Measurements from ENCODE around the gene MED1. TPM values are rescaled to one million over a fixed set of nuclear protein-coding genes. Genes with fewer than 3 reads are reported as not detected.
A peak's percentile ranks its signal among the peaks of the same experiment; 100 is the strongest.
"Not testable (repeated sequence)": the region's sequence is repeated elsewhere in the genome, so short reads cannot be mapped to it uniquely, and the experiment has no call there.

Gene MED1
- total and polyA plus RNA-seq, 5 donors from 2014 or later = 15.8 to 45.4 (median 18.3) TPM

DNA sequence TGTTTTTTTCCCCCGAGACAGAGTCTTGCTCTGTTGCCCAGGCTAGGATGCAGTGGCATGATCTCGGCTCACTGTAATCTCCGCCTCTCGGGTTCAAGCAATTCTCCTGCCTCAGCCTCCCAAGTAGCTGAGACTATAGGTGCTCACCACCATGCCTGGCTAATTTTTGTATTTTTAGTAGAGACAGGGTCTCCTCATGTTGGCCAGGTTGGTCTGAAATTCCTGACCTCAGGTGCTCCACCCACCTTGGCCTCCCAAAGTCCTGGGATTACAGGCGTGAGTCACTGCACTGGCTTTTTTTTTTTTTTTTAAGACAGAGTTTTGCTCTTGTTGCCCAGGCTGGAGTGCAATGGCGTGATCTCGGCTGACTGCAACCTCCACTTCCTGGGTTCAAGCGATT lies 28.6 kb upstream of the MED1 start:
- ATAC-seq (ENCODE audit: low read depth in 2 of 2) = not testable (repeated sequence)

GRCh38 chr17:39473310-39473709 lies 22.2 kb upstream of the MED1 start:
- no peaks in the 10 kb centered on the region for H3K9me3 Mint-ChIP-seq
- H3K36me3 Mint-ChIP-seq = peaks cover 15% of the 10 kb centered on the region
- H3K4me3 Mint-ChIP-seq = no peak overlapping the region
- no peaks in the 10 kb centered on the region for H3K4me1 ChIP-seq (ENCODE audit: control insufficient read depth, insufficient read depth, low read length, poor library complexity, severe bottlenecking)
- DNase-seq (no peak), ATAC-seq (ENCODE audit: low read depth in 2 of 2) (no peak)
- H3K36me3 ChIP-seq (ENCODE audit: control insufficient read depth, insufficient read depth, low read length) = peaks cover 50% of the 10 kb centered on the region
- no peaks in the 10 kb centered on the region for H3K27me3 ChIP-seq (ENCODE audit: control insufficient read depth, insufficient read depth, low read length)
- H3K4me3 ChIP-seq (ENCODE audit: low read depth, low read length) = no peak overlapping the region
- no peak overlapping the region for H3K27ac ChIP-seq (ENCODE audit: insufficient read depth, low read length, poor library complexity, severe bottlenecking)
- H3K27me3 Mint-ChIP-seq = no peaks in the 10 kb centered on the region
- H3K4me1 Mint-ChIP-seq = peaks cover 0 to 14% (median 8%) of the 10 kb centered on the region in 4 donors
- H3K9me3 ChIP-seq (ENCODE audit: control insufficient read depth in 2 of 2, low read length in 2 of 2) = no peaks in the 10 kb centered on the region
- H3K27ac Mint-ChIP-seq = no peak overlapping the region

More for the DNA sequence above, 28.6 kb upstream of the MED1 start:
- H3K4me1 Mint-ChIP-seq; H3K27ac Mint-ChIP-seq; H3K4me1 ChIP-seq (ENCODE audit: control insufficient read depth, insufficient read depth, low read length, poor library complexity, severe bottlenecking); H3K27ac ChIP-seq (ENCODE audit: insufficient read depth, low read length, poor library complexity, severe bottlenecking); H3K36me3 Mint-ChIP-seq; H3K4me3 Mint-ChIP-seq; H3K27me3 Mint-ChIP-seq; H3K9me3 Mint-ChIP-seq; H3K27me3 ChIP-seq (ENCODE audit: control insufficient read depth, insufficient read depth, low read length); H3K9me3 ChIP-seq (ENCODE audit: control insufficient read depth in 2 of 2, low read length in 2 of 2); H3K4me3 ChIP-seq (ENCODE audit: low read depth, low read length); DNase-seq: not testable (repeated sequence)
- peaks cover 18% of the 10 kb centered on the region for H3K36me3 ChIP-seq (ENCODE audit: control insufficient read depth, insufficient read depth, low read length)

DNA sequence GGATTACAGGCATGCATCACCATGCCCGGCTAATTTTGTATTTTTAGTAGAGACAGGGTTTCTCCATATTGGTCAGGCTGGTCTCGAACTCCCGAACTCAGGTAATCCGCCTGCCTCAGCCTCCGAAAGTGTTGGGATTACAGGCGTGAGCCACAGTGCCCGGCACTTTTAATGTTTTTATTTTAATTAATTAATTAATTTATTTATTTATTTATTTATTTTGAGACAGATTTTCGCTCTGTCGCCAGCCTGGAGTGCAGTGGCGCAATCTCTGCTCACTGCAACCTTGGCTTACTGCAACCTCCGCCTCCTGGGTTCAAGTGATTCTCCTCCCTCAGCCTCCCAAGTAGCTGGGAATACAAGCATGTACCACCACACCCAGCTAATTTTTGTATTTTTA lies 17.5 kb upstream of the MED1 start:
- Mint-ChIP-seq H3K4me1 (peaks cover 16 to 56% (median 31%) of the 10 kb centered on the region in 4 donors), H3K36me3 (peaks cover 25% of the 10 kb centered on the region), H3K27ac (peak overlapping the region in 1 of 3 donors; percentile 77)
- H3K9me3 Mint-ChIP-seq; H3K27me3 Mint-ChIP-seq; DNase-seq; H3K27me3 ChIP-seq (ENCODE audit: control insufficient read depth, insufficient read depth, low read length); H3K27ac ChIP-seq (ENCODE audit: insufficient read depth, low read length, poor library complexity, severe bottlenecking); H3K4me3 Mint-ChIP-seq; ATAC-seq (ENCODE audit: low read depth in 2 of 2); H3K4me3 ChIP-seq (ENCODE audit: low read depth, low read length); H3K9me3 ChIP-seq (ENCODE audit: control insufficient read depth in 2 of 2, low read length in 2 of 2): not testable (repeated sequence)
- H3K36me3 ChIP-seq (ENCODE audit: control insufficient read depth, insufficient read depth, low read length) = peaks cover 48% of the 10 kb centered on the region
- H3K4me1 ChIP-seq (ENCODE audit: control insufficient read depth, insufficient read depth, low read length, poor library complexity, severe bottlenecking) = peaks cover 30% of the 10 kb centered on the region

DNA sequence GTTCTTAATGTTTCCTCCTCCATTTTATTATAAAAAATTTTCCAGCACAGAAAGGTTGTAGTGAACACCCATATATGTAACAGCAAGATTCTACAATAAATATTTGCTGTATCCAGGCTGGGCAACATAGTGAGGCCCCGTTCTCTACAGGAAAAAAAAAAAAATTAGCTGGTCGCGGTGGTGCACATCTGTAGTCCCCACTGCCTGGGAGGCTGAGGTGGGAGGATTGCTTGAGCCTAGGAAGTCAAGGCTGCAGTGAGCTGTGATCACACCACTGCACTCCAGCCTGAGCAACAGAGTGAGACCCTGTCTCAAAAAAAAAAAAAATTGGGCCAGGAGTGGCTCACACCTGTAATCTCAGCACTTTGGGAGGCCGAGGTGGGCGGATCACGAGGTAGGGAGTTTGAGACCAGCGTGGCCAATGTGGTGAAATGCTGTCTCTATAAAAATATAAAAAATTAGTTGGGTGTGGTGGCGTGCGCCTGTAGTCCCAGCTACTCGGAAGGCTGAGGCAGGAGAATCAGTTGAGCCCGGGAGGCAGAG lies 13.6 kb upstream of the MED1 start:
- not testable (repeated sequence) for H3K27ac ChIP-seq (ENCODE audit: insufficient read depth, low read length, poor library complexity, severe bottlenecking); DNase-seq; H3K27me3 ChIP-seq (ENCODE audit: control insufficient read depth, insufficient read depth, low read length); H3K27me3 Mint-ChIP-seq; ATAC-seq (ENCODE audit: low read depth in 2 of 2); H3K9me3 Mint-ChIP-seq; H3K9me3 ChIP-seq (ENCODE audit: control insufficient read depth in 2 of 2, low read length in 2 of 2)
- H3K4me3 ChIP-seq (ENCODE audit: low read depth, low read length) = peak overlapping the region; percentile 97
- Mint-ChIP-seq H3K36me3 (peaks cover 18% of the 10 kb centered on the region), H3K4me1 (peaks cover 8 to 70% (median 34%) of the 10 kb centered on the region in 4 donors), H3K4me3 (peak overlapping the region; percentile 97 to 100 (median 98)), H3K27ac (peak overlapping the region in 2 of 3 donors; percentile 11 to 98)
- peaks cover 43% of the 10 kb centered on the region for H3K4me1 ChIP-seq (ENCODE audit: control insufficient read depth, insufficient read depth, low read length, poor library complexity, severe bottlenecking)
- H3K36me3 ChIP-seq (ENCODE audit: control insufficient read depth, insufficient read depth, low read length) = peaks cover 16% of the 10 kb centered on the region

DNA sequence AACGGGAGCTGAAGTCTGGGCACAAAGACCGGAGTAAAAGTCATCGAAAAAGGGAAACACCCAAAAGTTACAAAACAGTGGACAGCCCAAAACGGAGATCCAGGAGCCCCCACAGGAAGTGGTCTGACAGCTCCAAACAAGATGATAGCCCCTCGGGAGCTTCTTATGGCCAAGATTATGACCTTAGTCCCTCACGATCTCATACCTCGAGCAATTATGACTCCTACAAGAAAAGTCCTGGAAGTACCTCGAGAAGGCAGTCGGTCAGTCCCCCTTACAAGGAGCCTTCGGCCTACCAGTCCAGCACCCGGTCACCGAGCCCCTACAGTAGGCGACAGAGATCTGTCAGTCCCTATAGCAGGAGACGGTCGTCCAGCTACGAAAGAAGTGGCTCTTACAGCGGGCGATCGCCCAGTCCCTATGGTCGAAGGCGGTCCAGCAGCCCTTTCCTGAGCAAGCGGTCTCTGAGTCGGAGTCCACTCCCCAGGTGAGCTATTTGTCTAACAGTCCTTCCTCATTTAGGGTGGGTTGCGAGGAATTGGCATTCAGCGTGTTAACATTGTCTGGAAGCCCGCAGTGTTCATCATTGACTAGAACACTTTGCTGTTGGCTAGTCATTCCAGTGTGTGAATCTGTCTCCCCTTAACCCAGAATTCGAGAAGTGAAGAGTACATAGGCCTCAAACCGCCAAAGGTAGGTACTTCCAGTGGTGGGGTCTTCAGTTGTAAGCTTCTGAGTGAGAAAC lies 11.7 kb upstream of the MED1 start:
- peaks cover 18% of the 10 kb centered on the region for H3K36me3 Mint-ChIP-seq
- Histone ChIP-seq H3K9me3 (ENCODE audit: control insufficient read depth in 2 of 2, low read length in 2 of 2) (no peaks in the 10 kb centered on the region), H3K36me3 (ENCODE audit: control insufficient read depth, insufficient read depth, low read length) (peaks cover 11% of the 10 kb centered on the region), H3K27ac (ENCODE audit: insufficient read depth, low read length, poor library complexity, severe bottlenecking) (peak overlapping the region; percentile 95), H3K4me1 (ENCODE audit: control insufficient read depth, insufficient read depth, low read length, poor library complexity, severe bottlenecking) (peaks cover 42% of the 10 kb centered on the region), H3K4me3 (ENCODE audit: low read depth, low read length) (peak overlapping the region; percentile 97), H3K27me3 (ENCODE audit: control insufficient read depth, insufficient read depth, low read length) (no peaks in the 10 kb centered on the region)
- ATAC-seq (ENCODE audit: low read depth in 2 of 2) (no peak), DNase-seq (peak in 1 of 3 donors; percentile 24)
- H3K27me3 Mint-ChIP-seq = peaks cover 7% of the 10 kb centered on the region
- H3K9me3 Mint-ChIP-seq = no peaks in the 10 kb centered on the region
- peak overlapping the region; percentile 97 to 100 (median 98) for H3K4me3 Mint-ChIP-seq
- H3K4me1 Mint-ChIP-seq = peaks cover 8 to 60% (median 32%) of the 10 kb centered on the region in 4 donors
- peak overlapping the region; percentile 92 to 98 (median 98) for H3K27ac Mint-ChIP-seq

- no peak for DNase-seq
- ATAC-seq (ENCODE audit: low read depth in 2 of 2) = peak; percentile 6 to 7
- Histone ChIP-seq H3K4me1 (ENCODE audit: control insufficient read depth, insufficient read depth, low read length, poor library complexity, severe bottlenecking) (peaks cover 36% of the 10 kb centered on the region), H3K9me3 (ENCODE audit: control insufficient read depth in 2 of 2, low read length in 2 of 2) (no peaks in the 10 kb centered on the region), H3K27me3 (ENCODE audit: control insufficient read depth, insufficient read depth, low read length) (no peaks in the 10 kb centered on the region), H3K4me3 (ENCODE audit: low read depth, low read length) (peak overlapping the region; percentile 97), H3K36me3 (ENCODE audit: control insufficient read depth, insufficient read depth, low read length) (peaks cover 5% of the 10 kb centered on the region), H3K27ac (ENCODE audit: insufficient read depth, low read length, poor library complexity, severe bottlenecking) (peak overlapping the region; percentile 95)
- Mint-ChIP-seq H3K4me1 (peaks cover 4 to 52% (median 25%) of the 10 kb centered on the region in 4 donors), H3K27ac (peak overlapping the region; percentile 92 to 98 (median 98)), H3K36me3 (peaks cover 12% of the 10 kb centered on the region), H3K4me3 (peak overlapping the region; percentile 97 to 100 (median 98)), H3K27me3 (peaks cover 7% of the 10 kb centered on the region), H3K9me3 (no peaks in the 10 kb centered on the region)
These were observed 11.0 kb upstream of the MED1 start for GRCh38 chr17:39461926-39462569.

DNA sequence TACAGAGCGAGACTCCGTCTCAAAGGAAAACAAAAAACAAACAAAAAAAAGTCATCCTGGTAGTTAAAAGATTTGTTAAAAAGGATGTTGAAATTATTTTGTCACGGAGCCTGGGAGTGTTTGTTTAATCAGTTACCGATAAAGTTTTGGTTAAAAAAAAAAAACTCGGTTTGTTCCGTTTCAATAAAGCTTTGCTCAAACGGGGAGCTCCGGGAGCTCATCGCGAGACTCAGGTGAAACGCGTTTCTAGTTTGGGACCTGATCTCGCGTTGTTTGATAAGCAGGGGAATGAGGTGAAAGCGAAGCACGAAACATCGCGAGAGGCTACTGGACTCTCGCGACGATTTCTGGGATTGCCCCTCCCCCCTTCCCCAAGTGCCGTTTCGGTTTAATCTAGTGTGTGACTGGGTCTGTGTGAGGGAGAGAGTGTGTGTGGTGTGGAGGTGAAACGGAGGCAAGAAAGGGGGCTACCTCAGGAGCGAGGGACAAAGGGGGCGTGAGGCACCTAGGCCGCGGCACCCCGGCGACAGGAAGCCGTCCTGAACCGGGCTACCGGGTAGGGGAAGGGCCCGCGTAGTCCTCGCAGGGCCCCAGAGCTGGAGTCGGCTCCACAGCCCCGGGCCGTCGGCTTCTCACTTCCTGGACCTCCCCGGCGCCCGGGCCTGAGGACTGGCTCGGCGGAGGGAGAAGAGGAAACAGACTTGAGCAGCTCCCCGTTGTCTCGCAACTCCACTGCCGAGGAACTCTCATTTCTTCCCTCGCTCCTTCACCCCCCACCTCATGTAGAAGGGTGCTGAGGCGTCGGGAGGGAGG lies 10.3 kb upstream of the MED1 start, which contains the start of gene CDK12:
Gene CDK12, plus strand, starts transcription at position 374 of the 813 bp plus-strand sequence. CDS start 586 bp downstream, outside the sequence.
- H3K9me3 Mint-ChIP-seq = no peaks in the 10 kb centered on the region
- H3K4me3 ChIP-seq (ENCODE audit: low read depth, low read length) = peak within 1 kb of the TSS; percentile 97
- peaks cover 5% of the 10 kb centered on the region for H3K36me3 ChIP-seq (ENCODE audit: control insufficient read depth, insufficient read depth, low read length)
- peaks cover 11% of the 10 kb centered on the region for H3K36me3 Mint-ChIP-seq
- H3K27ac ChIP-seq (ENCODE audit: insufficient read depth, low read length, poor library complexity, severe bottlenecking) = peak within 1 kb of the TSS; percentile 95
- DNase-seq (peak; percentile 92 to 99 (median 96)), ATAC-seq (ENCODE audit: low read depth in 2 of 2) (peak; percentile 80 to 87)
- peak within 1 kb of the TSS; percentile 98 for H3K27ac Mint-ChIP-seq
- peak within 1 kb of the TSS; percentile 97 to 100 (median 98) for H3K4me3 Mint-ChIP-seq
- peaks cover 7% of the 10 kb centered on the region for H3K27me3 Mint-ChIP-seq
- H3K9me3 ChIP-seq (ENCODE audit: control insufficient read depth in 2 of 2, low read length in 2 of 2) = no peaks in the 10 kb centered on the region
- no peaks in the 10 kb centered on the region for H3K27me3 ChIP-seq (ENCODE audit: control insufficient read depth, insufficient read depth, low read length)
- H3K4me1 ChIP-seq (ENCODE audit: control insufficient read depth, insufficient read depth, low read length, poor library complexity, severe bottlenecking) = peaks cover 36% of the 10 kb centered on the region
- H3K4me1 Mint-ChIP-seq = peaks cover 0 to 45% (median 22%) of the 10 kb centered on the region in 4 donors

Measured in CD4-positive, CD25-positive, alpha-beta regulatory T cell (primary cell).